ENCODE measurements around the gene TCP11.

DNA sequence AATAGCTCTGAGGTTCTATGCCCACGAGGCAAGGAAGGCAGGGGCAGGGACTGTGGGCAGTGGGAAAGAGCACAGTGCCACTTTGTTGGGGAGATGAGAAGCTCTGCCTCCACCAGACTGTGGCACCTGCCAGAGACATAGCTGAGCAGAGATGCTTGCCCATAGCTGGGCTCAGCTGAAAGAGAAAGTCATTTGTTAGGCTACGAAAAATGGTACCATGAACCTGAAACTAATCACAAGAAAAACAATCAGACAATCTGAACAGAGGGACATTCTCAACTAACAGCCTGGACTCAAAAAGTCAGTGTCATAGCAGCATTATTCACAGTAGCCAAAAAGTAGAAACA, 32.9 kb upstream of the TCP11 start:
- TF ChIP-seq, protein P1, sequence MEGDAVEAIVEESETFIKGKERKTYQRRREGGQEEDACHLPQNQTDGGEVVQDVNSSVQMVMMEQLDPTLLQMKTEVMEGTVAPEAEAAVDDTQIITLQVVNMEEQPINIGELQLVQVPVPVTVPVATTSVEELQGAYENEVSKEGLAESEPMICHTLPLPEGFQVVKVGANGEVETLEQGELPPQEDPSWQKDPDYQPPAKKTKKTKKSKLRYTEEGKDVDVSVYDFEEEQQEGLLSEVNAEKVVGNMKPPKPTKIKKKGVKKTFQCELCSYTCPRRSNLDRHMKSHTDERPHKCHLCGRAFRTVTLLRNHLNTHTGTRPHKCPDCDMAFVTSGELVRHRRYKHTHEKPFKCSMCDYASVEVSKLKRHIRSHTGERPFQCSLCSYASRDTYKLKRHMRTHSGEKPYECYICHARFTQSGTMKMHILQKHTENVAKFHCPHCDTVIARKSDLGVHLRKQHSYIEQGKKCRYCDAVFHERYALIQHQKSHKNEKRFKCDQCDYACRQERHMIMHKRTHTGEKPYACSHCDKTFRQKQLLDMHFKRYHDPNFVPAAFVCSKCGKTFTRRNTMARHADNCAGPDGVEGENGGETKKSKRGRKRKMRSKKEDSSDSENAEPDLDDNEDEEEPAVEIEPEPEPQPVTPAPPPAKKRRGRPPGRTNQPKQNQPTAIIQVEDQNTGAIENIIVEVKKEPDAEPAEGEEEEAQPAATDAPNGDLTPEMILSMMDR (conservative IDR thresholded peaks at IDR 0.05; ENCODE audit: low read length), result no peak
- no peak for TF ChIP-seq EZH2phosphoT487 (IDR thresholded peaks at IDR 0.05; ENCODE audit: borderline replicate concordance)
